HEK293 (cell line): Measurements from ENCODE around the gene SLAMF1.

Experiments used
- CTCF ChIA-PET: fragments of 350-600 bp; formaldehyde crosslinking; extraction: SDS; loops from one replicate; lab custom pipeline; 2021; ENCODE audit warnings: antibody characterized with exemption; lab: Yijun Ruan, JAX
- POLR2A ChIA-PET: fragments of 300-600 bp; formaldehyde crosslinking; extraction: SDS; loops from one replicate; lab custom pipeline; 2020; ENCODE audit warnings: antibody characterized with exemption, inconsistent platforms; lab: Yijun Ruan, JAX
- H3K27ac ChIP-seq: fragments of 200-500 bp; sonication (Bioruptor generic); 2 replicates; pipeline ENCODE4 v1.5.1; 2014; ENCODE audit warnings: low read depth, low read length, control low read depth, inconsistent platforms; ENCODE audit errors: extremely low read depth
- H3K36me3 ChIP-seq, 2 experiments: fragments of 200-500 bp in 1 of 2; sonication (Bioruptor generic) in 1 of 2; 1 replicate in 1 of 2; 2 replicates in 1 of 2; pipeline ENCODE4 v1.5.1; 2014 to 2017; ENCODE audit warnings: inconsistent platforms in 2 of 2, low read length in 2 of 2; ENCODE audit not compliant: control insufficient read depth in 2 of 2, insufficient read depth in 1 of 2
- H3K4me1 ChIP-seq: fragments of 200-500 bp; sonication (Bioruptor generic); 2 replicates; pipeline ENCODE4 v1.5.1; 2014; ENCODE audit warnings: mild to moderate bottlenecking, low read length, inconsistent platforms; ENCODE audit not compliant: control insufficient read depth, insufficient read depth
- H3K4me3 ChIP-seq: 2 replicates; pipeline ENCODE4 v1.5.1; 2011; ENCODE audit warnings: low read depth, mild to moderate bottlenecking, control low read depth, low read length, moderate library complexity
- H3K9me3 ChIP-seq: fragments of 200-500 bp; sonication (Bioruptor generic); 2 replicates; pipeline ENCODE4 v1.5.1; 2014; ENCODE audit warnings: low read depth, low read length, inconsistent platforms; ENCODE audit not compliant: control insufficient read depth, insufficient read depth
- BCL11A ChIP-seq: fragments of 450-650 bp; formaldehyde crosslinking; IDR thresholded peaks from 2 replicates; pipeline ENCODE4 v1.5.1; 2016; ENCODE audit warnings: low read depth, missing biosample characterization, missing genetic modification characterization
- EGR2 ChIP-seq: fragments of 450-650 bp; formaldehyde crosslinking; IDR thresholded peaks from 2 replicates; pipeline ENCODE4 v1.5.1; 2016; ENCODE audit warnings: low read depth, missing biosample characterization, missing genetic modification characterization
- GLI2 ChIP-seq: fragments of 450-650 bp; formaldehyde crosslinking; IDR thresholded peaks from 2 replicates; pipeline ENCODE4; 2017; ENCODE audit warnings: missing biosample characterization, missing genetic modification characterization, low read depth, borderline replicate concordance
- KLF9 ChIP-seq: fragments of 450-650 bp; formaldehyde crosslinking; IDR thresholded peaks from 2 replicates; pipeline ENCODE4 v1.5.1; 2016; ENCODE audit warnings: missing biosample characterization, missing genetic modification characterization, low read depth
- PBX3 ChIP-seq: sonication (generic); formaldehyde crosslinking; IDR thresholded peaks from 2 replicates; pipeline ENCODE4 v1.8.1; 2022; ENCODE audit warnings: mild to moderate bottlenecking, moderate library complexity, missing genetic modification reagents
- ZBTB17 ChIP-seq: fragments of 450-650 bp; formaldehyde crosslinking; IDR thresholded peaks from 2 replicates; pipeline ENCODE4 v1.5.1; 2016; ENCODE audit warnings: missing biosample characterization, missing genetic modification characterization
- ZNF132 ChIP-seq: fragments of 450-650 bp; formaldehyde crosslinking; IDR thresholded peaks from 2 replicates; pipeline ENCODE4 v1.5.1; 2017; ENCODE audit warnings: missing biosample characterization, missing genetic modification characterization, borderline replicate concordance
- ZNF239 ChIP-seq: fragments of 450-650 bp; formaldehyde crosslinking; IDR thresholded peaks from 2 replicates; pipeline ENCODE4 v1.5.1; 2016; ENCODE audit warnings: missing biosample characterization, missing genetic modification characterization
- ZNF26 ChIP-seq: fragments of 450-650 bp; formaldehyde crosslinking; IDR thresholded peaks from 2 replicates; pipeline ENCODE4 v1.5.1; 2016; ENCODE audit warnings: missing biosample characterization, missing genetic modification characterization
- ZNF404 ChIP-seq: fragments of 450-650 bp; formaldehyde crosslinking; IDR thresholded peaks from 2 replicates; pipeline ENCODE4 v1.5.1; 2017; ENCODE audit warnings: missing biosample characterization, missing genetic modification characterization
- ZNF488 ChIP-seq: fragments of 450-650 bp; formaldehyde crosslinking; IDR thresholded peaks from 2 replicates; pipeline ENCODE4 v1.5.1; 2016; ENCODE audit warnings: missing biosample characterization, missing genetic modification characterization
- ZNF514 ChIP-seq: fragments of 450-650 bp; formaldehyde crosslinking; IDR thresholded peaks from 2 replicates; pipeline ENCODE4 v1.5.1; 2016; ENCODE audit warnings: missing biosample characterization, missing genetic modification characterization
- ZNF544 ChIP-seq: fragments of 450-650 bp; formaldehyde crosslinking; IDR thresholded peaks from 2 replicates; pipeline ENCODE4 v1.5.0; 2017; ENCODE audit warnings: missing biosample characterization, missing genetic modification characterization
- ZNF792 ChIP-seq: fragments of 450-650 bp; formaldehyde crosslinking; IDR thresholded peaks from 2 replicates; pipeline ENCODE4 v1.5.1; 2016; ENCODE audit warnings: missing biosample characterization, missing genetic modification characterization
- ZSCAN18 ChIP-seq: fragments of 450-650 bp; formaldehyde crosslinking; IDR thresholded peaks from 2 replicates; pipeline ENCODE4 v1.5.1; 2016; ENCODE audit warnings: missing biosample characterization, missing genetic modification characterization
- ZSCAN30 ChIP-seq: fragments of 450-650 bp; IDR thresholded peaks from 2 replicates; pipeline ENCODE4 v1.5.1; 2018; ENCODE audit warnings: missing biosample characterization, mild to moderate bottlenecking, missing genetic modification characterization, moderate library complexity
- TF ChIP-seq, protein P1 (sequence below): fragments of 450-650 bp; formaldehyde crosslinking; IDR thresholded peaks from 2 replicates; pipeline ENCODE4 v1.5.1; 2016; ENCODE audit warnings: missing biosample characterization, missing genetic modification characterization
- TF ChIP-seq, protein P2 (sequence below): fragments of 450-650 bp; formaldehyde crosslinking; IDR thresholded peaks from 2 replicates; pipeline ENCODE4 v1.5.1; 2016; ENCODE audit warnings: missing biosample characterization, missing genetic modification characterization
- TF ChIP-seq, protein P3 (sequence below): fragments of 450-650 bp; formaldehyde crosslinking; optimal IDR thresholded peaks from 2 replicates; pipeline ENCODE3; 2016; ENCODE audit warnings: missing biosample characterization, mild to moderate bottlenecking, missing genetic modification characterization
- TF ChIP-seq, protein P4 (sequence below): fragments of 450-650 bp; formaldehyde crosslinking; IDR thresholded peaks from 2 replicates; pipeline ENCODE4 v1.5.1; 2016; ENCODE audit warnings: missing biosample characterization, missing genetic modification characterization, borderline replicate concordance

Gene SLAMF1

GRCh38 chr1:160581961-160582360 lies 64.9 kb downstream of the SLAMF1 start (continued):
- TF ChIP-seq ZNF132 (no peak), GLI2 (tag by site-specific recombination) (no peak), ZNF792 (tag by site-specific recombination) (no peak), EGR2 (tag by site-specific recombination) (no peak), ZNF514 (no peak), PBX3 (CRISPR knock-in tag) (no peak)

GRCh38 chr1:160580221-160580812 lies 66.5 kb downstream of the SLAMF1 start:
- Histone ChIP-seq H3K4me1 (no peaks in the 10 kb centered on the region), H3K36me3 (no peaks in the 10 kb centered on the region), H3K27ac (no peak overlapping the region), H3K4me3 (no peak overlapping the region), H3K9me3 (no peaks in the 10 kb centered on the region)
- POLR2A ChIA-PET = no interaction called here
- CTCF ChIA-PET = no interaction called here
- TF ChIP-seq ZNF132 (no peak), ZNF544 (tag by site-specific recombination) (no peak), ZBTB17 (tag by site-specific recombination) (no peak), ZNF239 (tag by site-specific recombination) (no peak), ZSCAN30 (tag by site-specific recombination) (no peak), ZNF488 (tag by site-specific recombination) (no peak), ZNF404 (tag by site-specific recombination) (no peak), BCL11A (tag by site-specific recombination) (no peak), ZNF26 (no peak), ZSCAN18 (tag by site-specific recombination) (no peak), KLF9 (tag by site-specific recombination) (no peak)
- TF ChIP-seq, protein P1, sequence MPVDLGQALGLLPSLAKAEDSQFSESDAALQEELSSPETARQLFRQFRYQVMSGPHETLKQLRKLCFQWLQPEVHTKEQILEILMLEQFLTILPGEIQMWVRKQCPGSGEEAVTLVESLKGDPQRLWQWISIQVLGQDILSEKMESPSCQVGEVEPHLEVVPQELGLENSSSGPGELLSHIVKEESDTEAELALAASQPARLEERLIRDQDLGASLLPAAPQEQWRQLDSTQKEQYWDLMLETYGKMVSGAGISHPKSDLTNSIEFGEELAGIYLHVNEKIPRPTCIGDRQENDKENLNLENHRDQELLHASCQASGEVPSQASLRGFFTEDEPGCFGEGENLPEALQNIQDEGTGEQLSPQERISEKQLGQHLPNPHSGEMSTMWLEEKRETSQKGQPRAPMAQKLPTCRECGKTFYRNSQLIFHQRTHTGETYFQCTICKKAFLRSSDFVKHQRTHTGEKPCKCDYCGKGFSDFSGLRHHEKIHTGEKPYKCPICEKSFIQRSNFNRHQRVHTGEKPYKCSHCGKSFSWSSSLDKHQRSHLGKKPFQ = no peak
- TF ChIP-seq, protein P2, sequence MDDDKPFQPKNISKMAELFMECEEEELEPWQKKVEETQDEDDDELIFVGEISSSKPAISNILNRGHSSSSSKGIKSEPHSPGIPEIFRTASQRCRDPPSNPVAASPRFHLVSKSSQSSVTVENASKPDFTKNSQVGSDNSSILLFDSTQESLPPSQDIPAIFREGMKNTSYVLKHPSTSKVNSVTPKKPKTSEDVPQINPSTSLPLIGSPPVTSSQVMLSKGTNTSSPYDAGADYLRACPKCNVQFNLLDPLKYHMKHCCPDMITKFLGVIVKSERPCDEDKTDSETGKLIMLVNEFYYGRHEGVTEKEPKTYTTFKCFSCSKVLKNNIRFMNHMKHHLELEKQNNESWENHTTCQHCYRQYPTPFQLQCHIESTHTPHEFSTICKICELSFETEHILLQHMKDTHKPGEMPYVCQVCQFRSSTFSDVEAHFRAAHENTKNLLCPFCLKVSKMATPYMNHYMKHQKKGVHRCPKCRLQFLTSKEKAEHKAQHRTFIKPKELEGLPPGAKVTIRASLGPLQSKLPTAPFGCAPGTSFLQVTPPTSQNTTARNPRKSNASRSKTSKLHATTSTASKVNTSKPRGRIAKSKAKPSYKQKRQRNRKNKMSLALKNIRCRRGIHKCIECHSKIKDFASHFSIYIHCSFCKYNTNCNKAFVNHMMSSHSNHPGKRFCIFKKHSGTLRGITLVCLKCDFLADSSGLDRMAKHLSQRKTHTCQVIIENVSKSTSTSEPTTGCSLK = no peak
- TF ChIP-seq, protein P3, sequence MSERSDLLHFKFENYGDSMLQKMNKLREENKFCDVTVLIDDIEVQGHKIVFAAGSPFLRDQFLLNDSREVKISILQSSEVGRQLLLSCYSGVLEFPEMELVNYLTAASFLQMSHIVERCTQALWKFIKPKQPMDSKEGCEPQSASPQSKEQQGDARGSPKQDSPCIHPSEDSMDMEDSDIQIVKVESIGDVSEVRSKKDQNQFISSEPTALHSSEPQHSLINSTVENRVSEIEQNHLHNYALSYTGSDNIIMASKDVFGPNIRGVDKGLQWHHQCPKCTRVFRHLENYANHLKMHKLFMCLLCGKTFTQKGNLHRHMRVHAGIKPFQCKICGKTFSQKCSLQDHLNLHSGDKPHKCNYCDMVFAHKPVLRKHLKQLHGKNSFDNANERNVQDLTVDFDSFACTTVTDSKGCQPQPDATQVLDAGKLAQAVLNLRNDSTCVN (tag by site-specific recombination) = no peak
- TF ChIP-seq, protein P4, sequence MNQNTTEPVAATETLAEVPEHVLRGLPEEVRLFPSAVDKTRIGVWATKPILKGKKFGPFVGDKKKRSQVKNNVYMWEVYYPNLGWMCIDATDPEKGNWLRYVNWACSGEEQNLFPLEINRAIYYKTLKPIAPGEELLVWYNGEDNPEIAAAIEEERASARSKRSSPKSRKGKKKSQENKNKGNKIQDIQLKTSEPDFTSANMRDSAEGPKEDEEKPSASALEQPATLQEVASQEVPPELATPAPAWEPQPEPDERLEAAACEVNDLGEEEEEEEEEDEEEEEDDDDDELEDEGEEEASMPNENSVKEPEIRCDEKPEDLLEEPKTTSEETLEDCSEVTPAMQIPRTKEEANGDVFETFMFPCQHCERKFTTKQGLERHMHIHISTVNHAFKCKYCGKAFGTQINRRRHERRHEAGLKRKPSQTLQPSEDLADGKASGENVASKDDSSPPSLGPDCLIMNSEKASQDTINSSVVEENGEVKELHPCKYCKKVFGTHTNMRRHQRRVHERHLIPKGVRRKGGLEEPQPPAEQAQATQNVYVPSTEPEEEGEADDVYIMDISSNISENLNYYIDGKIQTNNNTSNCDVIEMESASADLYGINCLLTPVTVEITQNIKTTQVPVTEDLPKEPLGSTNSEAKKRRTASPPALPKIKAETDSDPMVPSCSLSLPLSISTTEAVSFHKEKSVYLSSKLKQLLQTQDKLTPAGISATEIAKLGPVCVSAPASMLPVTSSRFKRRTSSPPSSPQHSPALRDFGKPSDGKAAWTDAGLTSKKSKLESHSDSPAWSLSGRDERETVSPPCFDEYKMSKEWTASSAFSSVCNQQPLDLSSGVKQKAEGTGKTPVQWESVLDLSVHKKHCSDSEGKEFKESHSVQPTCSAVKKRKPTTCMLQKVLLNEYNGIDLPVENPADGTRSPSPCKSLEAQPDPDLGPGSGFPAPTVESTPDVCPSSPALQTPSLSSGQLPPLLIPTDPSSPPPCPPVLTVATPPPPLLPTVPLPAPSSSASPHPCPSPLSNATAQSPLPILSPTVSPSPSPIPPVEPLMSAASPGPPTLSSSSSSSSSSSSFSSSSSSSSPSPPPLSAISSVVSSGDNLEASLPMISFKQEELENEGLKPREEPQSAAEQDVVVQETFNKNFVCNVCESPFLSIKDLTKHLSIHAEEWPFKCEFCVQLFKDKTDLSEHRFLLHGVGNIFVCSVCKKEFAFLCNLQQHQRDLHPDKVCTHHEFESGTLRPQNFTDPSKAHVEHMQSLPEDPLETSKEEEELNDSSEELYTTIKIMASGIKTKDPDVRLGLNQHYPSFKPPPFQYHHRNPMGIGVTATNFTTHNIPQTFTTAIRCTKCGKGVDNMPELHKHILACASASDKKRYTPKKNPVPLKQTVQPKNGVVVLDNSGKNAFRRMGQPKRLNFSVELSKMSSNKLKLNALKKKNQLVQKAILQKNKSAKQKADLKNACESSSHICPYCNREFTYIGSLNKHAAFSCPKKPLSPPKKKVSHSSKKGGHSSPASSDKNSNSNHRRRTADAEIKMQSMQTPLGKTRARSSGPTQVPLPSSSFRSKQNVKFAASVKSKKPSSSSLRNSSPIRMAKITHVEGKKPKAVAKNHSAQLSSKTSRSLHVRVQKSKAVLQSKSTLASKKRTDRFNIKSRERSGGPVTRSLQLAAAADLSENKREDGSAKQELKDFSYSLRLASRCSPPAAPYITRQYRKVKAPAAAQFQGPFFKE (tag by site-specific recombination) = no peak
